H1 (cell line): Measurements from ENCODE around the gene MRPS34. TPM values are rescaled to one million over a fixed set of nuclear protein-coding genes. Genes with fewer than 3 reads are reported as not detected.

ENCODE experiments used
- BCL11A ChIP-seq, 2 experiments: IDR thresholded peaks; one replicate each; pipeline ENCODE4 v1.6.1; 2011; ENCODE audit warnings: low read depth in 2 of 2, low read length in 2 of 2, mild to moderate bottlenecking in 2 of 2
- EP300 ChIP-seq, 2 experiments: IDR thresholded peaks; 1 replicate in 1 of 2; 2 replicates in 1 of 2; pipeline ENCODE4 v1.6.1; 2011 to 2012; ENCODE audit warnings: low read depth in 2 of 2, low read length in 2 of 2, mild to moderate bottlenecking in 2 of 2, borderline replicate concordance in 1 of 2, inconsistent platforms in 1 of 2, moderate library complexity in 1 of 2
- RNF2 ChIP-seq: fragments of 200-900, 300-1000 bp; sonication (generic); IDR thresholded peaks from 2 replicates; pipeline ENCODE4 v1.7.1; 2016; ENCODE audit warnings: borderline replicate concordance, low read depth, mild to moderate bottlenecking, antibody characterized with exemption, low read length; ENCODE audit not compliant: poor library complexity, severe bottlenecking; ENCODE audit errors: missing control alignments
- SIRT6 ChIP-seq: IDR thresholded peaks from one replicate; pipeline ENCODE4 v1.7.1; 2012; ENCODE audit warnings: low read length, inconsistent platforms
- SP1 ChIP-seq: IDR thresholded peaks from 2 replicates; pipeline ENCODE4 v1.6.1; 2011; ENCODE audit warnings: low read depth, low read length
- TBP ChIP-seq: IDR thresholded peaks from 2 replicates; pipeline ENCODE4 v1.6.1; 2011; ENCODE audit warnings: low read depth, low read length, improper control_type of control experiment
- TCF12 ChIP-seq: IDR thresholded peaks from 2 replicates; pipeline ENCODE4 v1.6.1; 2011; ENCODE audit warnings: low read depth, mild to moderate bottlenecking, low read length
- TEAD4 ChIP-seq: IDR thresholded peaks from 2 replicates; pipeline ENCODE4 v1.6.1; 2012; ENCODE audit warnings: low read depth, low read length, inconsistent platforms, mixed read lengths
- polyA plus RNA-seq, 7 experiments: library from polyadenylated mRNA; depleted of rRNA in 3 of 7; stranded (reverse) in 5 of 7; unstranded in 2 of 7; fragments of >200 nt in 5 of 7; fragments of 200-250 nt in 2 of 7; gene quantifications; 1 replicate in 5 of 7; 2 replicates in 1 of 7; 4 replicates in 1 of 7; pipeline versions ENCODE4 v1.2.1 to v1.2.3, GENCODE V29; 2011 to 2013; ENCODE audit warnings: missing spikeins in 2 of 7, mixed read lengths in 2 of 7
- total RNA-seq: library from RNA; stranded (reverse); fragmentation: NEBNext Ultra II Directional; extraction: Animal tissue kit (Norgen Biotek cat#: 25700); gene quantifications from 2 replicates; pipeline ENCODE4 v1.2.1, GENCODE V29; 2021
- TF ChIP-seq, protein P1 (sequence below): fragments of 300-600 bp; sonication (generic); IDR thresholded peaks from 2 replicates; pipeline ENCODE4 v1.7.1; 2012; ENCODE audit warnings: low read length, moderate library complexity, mild to moderate bottlenecking, inconsistent platforms; ENCODE audit not compliant: insufficient replicate concordance

Gene MRPS34
- total and polyA plus RNA-seq, 2 of the 8 experiments (the other 6 are each of a cell fraction or from before 2014, with no cell fraction given): 168 to 252 TPM

DNA sequence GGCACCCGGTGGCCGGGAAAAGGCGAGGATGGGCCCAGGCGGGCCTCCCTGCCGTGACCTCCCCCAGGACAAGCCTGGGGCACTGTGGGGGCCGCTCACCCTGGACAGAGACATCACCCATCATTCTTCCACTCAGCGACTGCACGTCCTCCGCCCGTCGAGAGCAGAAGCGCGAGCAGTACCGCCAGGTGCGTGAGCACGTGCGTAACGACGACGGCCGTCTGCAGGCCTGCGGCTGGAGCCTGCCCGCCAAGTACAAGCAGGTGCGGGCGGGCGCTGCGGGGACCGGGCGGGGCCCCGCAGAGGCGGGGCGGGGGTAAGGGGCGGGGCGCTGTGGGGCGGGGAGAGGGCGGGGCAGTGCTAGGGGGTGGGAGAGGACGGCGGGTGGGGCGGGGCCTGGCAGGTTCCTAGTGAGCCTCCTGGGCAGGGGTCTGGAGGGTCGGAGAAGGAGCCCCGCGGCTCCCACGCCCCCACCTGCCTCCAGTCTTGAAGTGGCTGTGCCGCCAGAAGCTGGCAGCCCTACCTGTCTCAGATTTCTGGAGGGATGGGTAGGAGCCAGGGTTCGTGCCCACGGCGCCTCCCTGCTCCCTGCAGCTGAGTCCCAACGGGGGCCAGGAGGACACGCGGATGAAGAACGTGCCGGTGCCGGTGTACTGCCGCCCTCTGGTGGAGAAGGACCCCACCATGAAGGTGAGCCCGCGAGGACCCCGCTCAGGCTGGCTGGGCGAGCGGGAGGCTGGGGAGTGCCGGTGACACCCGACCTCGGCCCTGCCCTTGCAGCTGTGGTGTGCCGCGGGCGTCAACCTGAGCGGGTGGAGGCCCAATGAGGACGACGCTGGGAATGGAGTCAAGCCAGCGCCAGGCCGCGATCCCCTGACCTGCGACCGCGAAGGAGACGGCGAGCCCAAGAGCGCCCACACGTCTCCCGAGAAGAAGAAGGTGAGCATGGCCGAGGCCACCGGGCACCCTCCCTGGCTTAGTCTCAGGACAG is 9.1 kb downstream of the MRPS34 start (continued):
- TF ChIP-seq, protein P1, sequence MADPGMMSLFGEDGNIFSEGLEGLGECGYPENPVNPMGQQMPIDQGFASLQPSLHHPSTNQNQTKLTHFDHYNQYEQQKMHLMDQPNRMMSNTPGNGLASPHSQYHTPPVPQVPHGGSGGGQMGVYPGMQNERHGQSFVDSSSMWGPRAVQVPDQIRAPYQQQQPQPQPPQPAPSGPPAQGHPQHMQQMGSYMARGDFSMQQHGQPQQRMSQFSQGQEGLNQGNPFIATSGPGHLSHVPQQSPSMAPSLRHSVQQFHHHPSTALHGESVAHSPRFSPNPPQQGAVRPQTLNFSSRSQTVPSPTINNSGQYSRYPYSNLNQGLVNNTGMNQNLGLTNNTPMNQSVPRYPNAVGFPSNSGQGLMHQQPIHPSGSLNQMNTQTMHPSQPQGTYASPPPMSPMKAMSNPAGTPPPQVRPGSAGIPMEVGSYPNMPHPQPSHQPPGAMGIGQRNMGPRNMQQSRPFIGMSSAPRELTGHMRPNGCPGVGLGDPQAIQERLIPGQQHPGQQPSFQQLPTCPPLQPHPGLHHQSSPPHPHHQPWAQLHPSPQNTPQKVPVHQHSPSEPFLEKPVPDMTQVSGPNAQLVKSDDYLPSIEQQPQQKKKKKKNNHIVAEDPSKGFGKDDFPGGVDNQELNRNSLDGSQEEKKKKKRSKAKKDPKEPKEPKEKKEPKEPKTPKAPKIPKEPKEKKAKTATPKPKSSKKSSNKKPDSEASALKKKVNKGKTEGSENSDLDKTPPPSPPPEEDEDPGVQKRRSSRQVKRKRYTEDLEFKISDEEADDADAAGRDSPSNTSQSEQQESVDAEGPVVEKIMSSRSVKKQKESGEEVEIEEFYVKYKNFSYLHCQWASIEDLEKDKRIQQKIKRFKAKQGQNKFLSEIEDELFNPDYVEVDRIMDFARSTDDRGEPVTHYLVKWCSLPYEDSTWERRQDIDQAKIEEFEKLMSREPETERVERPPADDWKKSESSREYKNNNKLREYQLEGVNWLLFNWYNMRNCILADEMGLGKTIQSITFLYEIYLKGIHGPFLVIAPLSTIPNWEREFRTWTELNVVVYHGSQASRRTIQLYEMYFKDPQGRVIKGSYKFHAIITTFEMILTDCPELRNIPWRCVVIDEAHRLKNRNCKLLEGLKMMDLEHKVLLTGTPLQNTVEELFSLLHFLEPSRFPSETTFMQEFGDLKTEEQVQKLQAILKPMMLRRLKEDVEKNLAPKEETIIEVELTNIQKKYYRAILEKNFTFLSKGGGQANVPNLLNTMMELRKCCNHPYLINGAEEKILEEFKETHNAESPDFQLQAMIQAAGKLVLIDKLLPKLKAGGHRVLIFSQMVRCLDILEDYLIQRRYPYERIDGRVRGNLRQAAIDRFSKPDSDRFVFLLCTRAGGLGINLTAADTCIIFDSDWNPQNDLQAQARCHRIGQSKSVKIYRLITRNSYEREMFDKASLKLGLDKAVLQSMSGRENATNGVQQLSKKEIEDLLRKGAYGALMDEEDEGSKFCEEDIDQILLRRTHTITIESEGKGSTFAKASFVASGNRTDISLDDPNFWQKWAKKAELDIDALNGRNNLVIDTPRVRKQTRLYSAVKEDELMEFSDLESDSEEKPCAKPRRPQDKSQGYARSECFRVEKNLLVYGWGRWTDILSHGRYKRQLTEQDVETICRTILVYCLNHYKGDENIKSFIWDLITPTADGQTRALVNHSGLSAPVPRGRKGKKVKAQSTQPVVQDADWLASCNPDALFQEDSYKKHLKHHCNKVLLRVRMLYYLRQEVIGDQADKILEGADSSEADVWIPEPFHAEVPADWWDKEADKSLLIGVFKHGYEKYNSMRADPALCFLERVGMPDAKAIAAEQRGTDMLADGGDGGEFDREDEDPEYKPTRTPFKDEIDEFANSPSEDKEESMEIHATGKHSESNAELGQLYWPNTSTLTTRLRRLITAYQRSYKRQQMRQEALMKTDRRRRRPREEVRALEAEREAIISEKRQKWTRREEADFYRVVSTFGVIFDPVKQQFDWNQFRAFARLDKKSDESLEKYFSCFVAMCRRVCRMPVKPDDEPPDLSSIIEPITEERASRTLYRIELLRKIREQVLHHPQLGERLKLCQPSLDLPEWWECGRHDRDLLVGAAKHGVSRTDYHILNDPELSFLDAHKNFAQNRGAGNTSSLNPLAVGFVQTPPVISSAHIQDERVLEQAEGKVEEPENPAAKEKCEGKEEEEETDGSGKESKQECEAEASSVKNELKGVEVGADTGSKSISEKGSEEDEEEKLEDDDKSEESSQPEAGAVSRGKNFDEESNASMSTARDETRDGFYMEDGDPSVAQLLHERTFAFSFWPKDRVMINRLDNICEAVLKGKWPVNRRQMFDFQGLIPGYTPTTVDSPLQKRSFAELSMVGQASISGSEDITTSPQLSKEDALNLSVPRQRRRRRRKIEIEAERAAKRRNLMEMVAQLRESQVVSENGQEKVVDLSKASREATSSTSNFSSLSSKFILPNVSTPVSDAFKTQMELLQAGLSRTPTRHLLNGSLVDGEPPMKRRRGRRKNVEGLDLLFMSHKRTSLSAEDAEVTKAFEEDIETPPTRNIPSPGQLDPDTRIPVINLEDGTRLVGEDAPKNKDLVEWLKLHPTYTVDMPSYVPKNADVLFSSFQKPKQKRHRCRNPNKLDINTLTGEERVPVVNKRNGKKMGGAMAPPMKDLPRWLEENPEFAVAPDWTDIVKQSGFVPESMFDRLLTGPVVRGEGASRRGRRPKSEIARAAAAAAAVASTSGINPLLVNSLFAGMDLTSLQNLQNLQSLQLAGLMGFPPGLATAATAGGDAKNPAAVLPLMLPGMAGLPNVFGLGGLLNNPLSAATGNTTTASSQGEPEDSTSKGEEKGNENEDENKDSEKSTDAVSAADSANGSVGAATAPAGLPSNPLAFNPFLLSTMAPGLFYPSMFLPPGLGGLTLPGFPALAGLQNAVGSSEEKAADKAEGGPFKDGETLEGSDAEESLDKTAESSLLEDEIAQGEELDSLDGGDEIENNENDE: no peak
- TF ChIP-seq RNF2 (peak; percentile 51), EP300 (IDR thresholded peaks at IDR 0.05; ENCODE audit: borderline replicate concordance in 1 of 2, low read depth in 2 of 2, low read length in 2 of 2) (no peak), BCL11A (IDR thresholded peaks at IDR 0.05; ENCODE audit: low read depth in 2 of 2, low read length in 2 of 2) (no peak), TCF12 (peak; percentile 78; the same call in 1 of the 2 replicates), SIRT6 (no peak), SP1 (no peak), TBP (peak; percentile 31; the same call in 1 of the 2 replicates), TEAD4 (no peak)
